SU-DHL-6 (cell line): Measurements from ENCODE around the gene DBNDD1.

Experiments
- H2AFZ ChIP-seq: fragments of 200-600 bp; sonication (generic); 2 replicates; pipeline ENCODE4 v1.6.1; 2014; ENCODE audit warnings: low read depth, mild to moderate bottlenecking, moderate library complexity, mixed read lengths, antibody characterized with exemption, low read length; ENCODE audit not compliant: severe bottlenecking
- H3F3A ChIP-seq: fragments of 200-600 bp; shearing (Covaris generic); 2 replicates; pipeline ENCODE4 v1.6.0; 2016; ENCODE audit warnings: antibody characterized with exemption, mild to moderate bottlenecking; ENCODE audit not compliant: insufficient read depth
- H3K27ac ChIP-seq: fragments of 200-600 bp; sonication (generic); 2 replicates; pipeline ENCODE4 v1.5.1; 2016; ENCODE audit warnings: low read depth, mild to moderate bottlenecking, low read length, moderate library complexity, mixed read lengths
- H3K27me3 ChIP-seq: fragments of 200-600 bp; sonication (generic), shearing (Covaris generic); 2 replicates; pipeline ENCODE4 v1.6.0; 2014; ENCODE audit warnings: mild to moderate bottlenecking, low read length
- H3K36me3 ChIP-seq: fragments of 200-600 bp; sonication (generic); 2 replicates; pipeline ENCODE4 v1.6.1; 2014; ENCODE audit warnings: mild to moderate bottlenecking, low read length, mixed read lengths
- H3K4me2 ChIP-seq: fragments of 300-600, 200-600 bp; shearing (Covaris generic), sonication (generic); 2 replicates; pipeline ENCODE4 v1.6.0; 2014; ENCODE audit warnings: low read length, low read depth, mild to moderate bottlenecking; ENCODE audit not compliant: poor library complexity, severe bottlenecking
- H3K4me3 ChIP-seq: fragments of 200-600 bp; sonication (generic); 2 replicates; pipeline ENCODE4 v1.5.1; 2014; ENCODE audit warnings: antibody characterized with exemption, low read length, mild to moderate bottlenecking, mixed read lengths; ENCODE audit not compliant: insufficient read depth, poor library complexity, severe bottlenecking
- H3K79me2 ChIP-seq: fragments of 200-600 bp; sonication (generic); 2 replicates; pipeline ENCODE4 v1.6.1; 2014; ENCODE audit warnings: mild to moderate bottlenecking, low read length, moderate library complexity; ENCODE audit not compliant: insufficient read depth
- H3K9ac ChIP-seq: fragments of 200-600 bp; sonication (generic); 2 replicates; pipeline ENCODE4 v1.7.0; 2014; ENCODE audit warnings: mild to moderate bottlenecking, low read length
- H3K9me2 ChIP-seq: fragments of 200-600 bp; sonication (generic); replicated peaks from 2 replicates; pipeline ENCODE4 v1.6.1; 2014; ENCODE audit warnings: low read length; ENCODE audit not compliant: insufficient read depth
- H3K9me3 ChIP-seq: fragments of 200-600 bp; sonication (generic); 2 replicates; pipeline ENCODE4 v1.6.1; 2014; ENCODE audit warnings: low read length, mixed read lengths; ENCODE audit not compliant: insufficient read depth
- H4K20me1 ChIP-seq: fragments of 200-600 bp; sonication (generic); 2 replicates; pipeline ENCODE4 v1.6.1; 2014; ENCODE audit warnings: low read depth, mild to moderate bottlenecking, antibody characterized with exemption, low read length, moderate library complexity, mixed read lengths
- CTCF ChIP-seq: fragments of 200-600 bp; sonication (generic); IDR thresholded peaks from one replicate; pipeline ENCODE4 v1.5.1; 2017; ENCODE audit warnings: antibody characterized with exemption, mild to moderate bottlenecking, low read length, moderate library complexity; ENCODE audit not compliant: insufficient read depth, poor library complexity, severe bottlenecking
- EZH2phosphoT487 ChIP-seq: fragments of 200-600 bp; sonication (generic), shearing (Covaris generic); conservative IDR thresholded peaks from 2 replicates; pipeline ENCODE4 v1.6.1; 2018; ENCODE audit warnings: mild to moderate bottlenecking, antibody characterized with exemption, low read length, moderate library complexity, mixed read lengths

DBNDD1 gene

GRCh38 chr16:90050969-90051368, 31.7 kb upstream of the DBNDD1 start:
- Histone ChIP-seq H3K27me3 (no peaks in the 10 kb centered on the region), H3K36me3 (no peaks in the 10 kb centered on the region), H3K79me2 (no peaks in the 10 kb centered on the region), H4K20me1 (no peaks in the 10 kb centered on the region), H3K9ac (no peak overlapping the region), H3K9me2 (no peaks in the 10 kb centered on the region), H2AFZ (no peak overlapping the region), H3K4me3 (no peak overlapping the region), H3K27ac (no peak overlapping the region), H3K4me2 (no peak overlapping the region), H3F3A (0 out of 2 replicates have a peak, but pooled peaks cover 3% of the 10 kb centered on the region), H3K9me3 (peaks cover 18% of the 10 kb centered on the region)
- TF ChIP-seq EZH2phosphoT487, result no peak

GRCh38 chr16:90048737-90049330, 29.6 kb upstream of the DBNDD1 start:
- Histone ChIP-seq H3F3A (0 out of 2 replicates have a peak, but pooled peaks cover 3% of the 10 kb centered on the region), H3K4me2 (no peak overlapping the region), H4K20me1 (no peaks in the 10 kb centered on the region), H3K4me3 (no peak overlapping the region), H3K9ac (no peak overlapping the region), H2AFZ (no peak overlapping the region), H3K36me3 (no peaks in the 10 kb centered on the region), H3K79me2 (no peaks in the 10 kb centered on the region), H3K9me3 (no peaks in the 10 kb centered on the region), H3K9me2 (no peaks in the 10 kb centered on the region), H3K27me3 (no peaks in the 10 kb centered on the region), H3K27ac (no peak overlapping the region)
- TF ChIP-seq EZH2phosphoT487 (no peak), CTCF (no peak)

- no peaks in the 10 kb centered on the region for H3K9me2 ChIP-seq
- no peak overlapping the region for H3K9ac ChIP-seq
- no peak for TF ChIP-seq EZH2phosphoT487
- TF ChIP-seq CTCF, result no peak
- 0 out of 2 replicates have a peak, but pooled peaks cover 3% of the 10 kb centered on the region for H3F3A ChIP-seq
- no peak overlapping the region for H3K27ac ChIP-seq
- no peaks in the 10 kb centered on the region for H4K20me1 ChIP-seq
- H2AFZ ChIP-seq, result no peak overlapping the region
- no peak overlapping the region for H3K4me3 ChIP-seq
- no peaks in the 10 kb centered on the region for H3K79me2 ChIP-seq
- no peaks in the 10 kb centered on the region for H3K9me3 ChIP-seq
- H3K27me3 ChIP-seq, result no peaks in the 10 kb centered on the region
- no peaks in the 10 kb centered on the region for H3K36me3 ChIP-seq
- no peak overlapping the region for H3K4me2 ChIP-seq
Observed at GRCh38 chr16:90048347-90048722, 29.1 kb upstream of the DBNDD1 start.

GRCh38 chr16:90047714-90048346, 28.6 kb upstream of the DBNDD1 start:
- no peaks in the 10 kb centered on the region for H3K79me2 ChIP-seq
- H3K9me2 ChIP-seq, result no peaks in the 10 kb centered on the region
- H3K4me2 ChIP-seq, result no peak overlapping the region
- 0 out of 2 replicates have a peak, but pooled peaks cover 3% of the 10 kb centered on the region for H3F3A ChIP-seq
- H2AFZ ChIP-seq, result no peak overlapping the region
- no peak overlapping the region for H3K4me3 ChIP-seq
- no peaks in the 10 kb centered on the region for H3K9me3 ChIP-seq
- no peaks in the 10 kb centered on the region for H3K36me3 ChIP-seq
- H3K27ac ChIP-seq, result no peak overlapping the region
- H4K20me1 ChIP-seq, result no peaks in the 10 kb centered on the region
- no peak overlapping the region for H3K9ac ChIP-seq
- no peak for TF ChIP-seq CTCF
- TF ChIP-seq EZH2phosphoT487, result no peak
- no peaks in the 10 kb centered on the region for H3K27me3 ChIP-seq
